HCT116 (cell line): ENCODE measurements around the gene TRIM14. TPM values are rescaled to one million over a fixed set of nuclear protein-coding genes. Genes with fewer than 3 reads are reported as not detected.

Experiments
- ATAC-seq: fragments of 200-7000 bp; cut with Tn5 transposase; 2 replicates; pipeline ENCODE4 v1.9.1; 2020; ENCODE audit warnings: mild to moderate bottlenecking, moderate library complexity
- BruUV-seq: library from RNA; stranded (reverse); fragments of 400-500 nt; replicated peaks from 2 replicates; lab custom pipeline; 2021; lab: Mats Ljungman, UMichigan
- CTCF ChIA-PET: fragments of 300-600 bp; sonication (Branson Sonifier 250); formaldehyde crosslinking; loops from one replicate; lab custom pipeline; 2021; ENCODE audit warnings: antibody characterized with exemption; lab: Charles Lee
- POLR2A ChIA-PET: fragments of 300-600, 350-600 bp; sonication (Branson Sonifier 250); formaldehyde crosslinking; loops from one replicate; lab custom pipeline; 2021; ENCODE audit warnings: antibody characterized with exemption; lab: Charles Lee
- RAD21 ChIA-PET, 2 experiments: fragments of 300-600 bp; sonication (Branson Sonifier 250); formaldehyde crosslinking; loops; one replicate each; lab custom pipeline; 2023; ENCODE audit warnings: low total read pairs in 2 of 2; ENCODE audit not compliant: uncharacterized antibody in 2 of 2, unreplicated experiment in 2 of 2, low non-redundant PET in 1 of 2; lab: Charles Lee
- DNase-seq: peaks from one replicate; pipeline ENCODE4 v3.0.0-alpha.2; 2010; ENCODE audit warnings: low read depth, low spot score
- H2AFZ ChIP-seq: fragments of 200-600 bp; shearing (Covaris generic), sonication (generic); 2 replicates; pipeline ENCODE4 v1.6.1; 2017; ENCODE audit warnings: low read depth, mixed run types, mixed read lengths, antibody characterized with exemption, low read length; ENCODE audit not compliant: poor library complexity, severe bottlenecking
- H3K27ac ChIP-seq: 2 replicates; pipeline ENCODE4 v1.5.1; 2012; ENCODE audit warnings: low read depth, low read length
- H3K27me3 ChIP-seq: fragments of 200-600 bp; sonication (generic); 2 replicates; pipeline ENCODE4 v1.6.1; 2016; ENCODE audit warnings: mixed run types, low read length, mixed read lengths; ENCODE audit not compliant: insufficient read depth
- H3K36me3 ChIP-seq, 2 experiments: fragments of 200-500 bp in 1 of 2; fragments of 200-600 bp in 1 of 2; sonication (Bioruptor generic) in 1 of 2; sonication (generic) in 1 of 2; 2 replicates each; pipeline versions ENCODE4 v1.5.1 to v1.6.1; 2014 to 2016; ENCODE audit warnings: low read length in 2 of 2, inconsistent platforms in 1 of 2, mixed read lengths in 1 of 2, mixed run types in 1 of 2; ENCODE audit not compliant: insufficient read depth in 2 of 2, control insufficient read depth in 1 of 2
- H3K4me1 ChIP-seq, 2 experiments: fragments of 200-600 bp in 1 of 2; sonication (generic) in 1 of 2; 2 replicates each; pipeline versions ENCODE4 v1.5.1 to v1.6.1; 2012 to 2017; ENCODE audit warnings: low read length in 2 of 2, inconsistent platforms in 1 of 2, mild to moderate bottlenecking in 1 of 2, mixed read lengths in 1 of 2, mixed run types in 1 of 2, moderate library complexity in 1 of 2; ENCODE audit not compliant: insufficient read depth in 2 of 2, control insufficient read depth in 1 of 2
- H3K4me2 ChIP-seq: fragments of 200-600 bp; sonication (generic); 2 replicates; pipeline ENCODE4 v1.6.1; 2017; ENCODE audit warnings: mixed run types, low read length, mixed read lengths
- H3K4me3 ChIP-seq, 2 experiments: fragments of 200-600 bp in 1 of 2; sonication (generic) in 1 of 2; replicated peaks in 1 of 2; 2 replicates each; pipeline ENCODE4 v1.5.1; 2011 to 2016; ENCODE audit warnings: low read length in 2 of 2, control low read depth in 1 of 2, low read depth in 1 of 2, mild to moderate bottlenecking in 1 of 2, mixed read lengths in 1 of 2, mixed run types in 1 of 2
- H3K79me2 ChIP-seq: fragments of 200-600 bp; sonication (generic); 2 replicates; pipeline ENCODE4 v1.6.1; 2017; ENCODE audit warnings: mild to moderate bottlenecking, mixed run types, low read length, moderate library complexity, mixed read lengths; ENCODE audit not compliant: insufficient read depth
- H3K9ac ChIP-seq: fragments of 200-600 bp; sonication (generic); 2 replicates; pipeline ENCODE4 v1.6.1; 2016; ENCODE audit warnings: low read length, mixed read lengths
- H3K9me2 ChIP-seq: fragments of 200-600 bp; sonication (generic), shearing (Covaris generic); 2 replicates; pipeline ENCODE4 v1.6.1; 2017; ENCODE audit warnings: mixed run types, mild to moderate bottlenecking, moderate library complexity; ENCODE audit not compliant: insufficient read depth
- H3K9me3 ChIP-seq, 2 experiments: fragments of 200-500 bp in 1 of 2; fragments of 200-600 bp in 1 of 2; sonication (Bioruptor generic) in 1 of 2; sonication (generic) in 1 of 2; 2 replicates each; pipeline ENCODE4 v1.6.1; 2014 to 2017; ENCODE audit warnings: low read length in 2 of 2, mixed read lengths in 2 of 2, inconsistent platforms in 1 of 2, low read depth in 1 of 2, mild to moderate bottlenecking in 1 of 2, mixed run types in 1 of 2, moderate library complexity in 1 of 2; ENCODE audit not compliant: control insufficient read depth in 1 of 2, insufficient read depth in 1 of 2
- H4K20me1 ChIP-seq: fragments of 200-600 bp; sonication (generic), shearing (Covaris generic); 2 replicates; pipeline ENCODE4 v1.6.1; 2017; ENCODE audit warnings: mixed run types, mild to moderate bottlenecking, moderate library complexity; ENCODE audit not compliant: insufficient read depth
- ATF3 ChIP-seq: IDR thresholded peaks from 2 replicates; pipeline ENCODE4 v1.6.1; 2012
- ELF1 ChIP-seq: IDR thresholded peaks from 2 replicates; pipeline ENCODE4 v1.6.1; 2012; ENCODE audit warnings: low read depth, borderline replicate concordance
- EZH2phosphoT487 ChIP-seq: fragments of 200-600 bp; IDR thresholded peaks from 2 replicates; pipeline ENCODE4 v1.6.1; 2018; ENCODE audit warnings: antibody characterized with exemption, borderline replicate concordance
- JUND ChIP-seq: IDR thresholded peaks from 2 replicates; pipeline ENCODE4 v1.6.1; 2012
- MAX ChIP-seq: IDR thresholded peaks from 2 replicates; pipeline ENCODE4 v1.6.1; 2012
- POLR2AphosphoS5 ChIP-seq: IDR thresholded peaks from 2 replicates; pipeline ENCODE4 v1.6.1; 2011; ENCODE audit warnings: mild to moderate bottlenecking, low read depth, low read length, moderate library complexity
- TCF7L2 ChIP-seq: IDR thresholded peaks from 2 replicates; pipeline ENCODE4 v1.7.0; 2011; ENCODE audit warnings: borderline replicate concordance, inconsistent platforms; ENCODE audit not compliant: insufficient read depth, insufficient read length; ENCODE audit errors: extremely low read depth
- YY1 ChIP-seq: IDR thresholded peaks from 2 replicates; pipeline ENCODE4 v1.6.1; 2011; ENCODE audit warnings: low read length, low read depth, moderate library complexity, mild to moderate bottlenecking; ENCODE audit not compliant: insufficient replicate concordance; ENCODE audit errors: extremely low read depth
- ZFX ChIP-seq: fragments of 450-650 bp; IDR thresholded peaks from 2 replicates; pipeline ENCODE4 v1.6.1; 2017
- intact Hi-C: fragments of 100-400 bp; cut with micrococcal nuclease; formaldehyde crosslinking; loops from 2 replicates; pipeline ENCODE4 v1.10.0; 2022
- total RNA-seq: library from RNA; stranded (reverse); gene quantifications from one replicate; pipeline ENCODE4 v1.2.1, GENCODE V29; 2021; ENCODE audit not compliant: unreplicated experiment

TRIM14 gene
- total RNA-seq, 1 experiment from 2014 or later, result 24.4 TPM

GRCh38 chr9:98108531-98109031 lies 10.4 kb downstream of the TRIM14 start:
- ChIA-PET POLR2A (interaction anchor here (1.1 kb wide), 1 partner anchor 11 kb away, joined by 3 read pairs; the partner anchor contains the start of gene TRIM14), CTCF (no interaction called here), RAD21 (no interaction called here)
- Histone ChIP-seq H3K36me3 (peaks cover 0 to 18% of the 10 kb centered on the region in 2 experiments; a peak in 3 of 4 replicates), H3K79me2 (no peaks in the 10 kb centered on the region; the same call in 1 of the 2 replicates), H3K9me3 (peaks cover 0 to 5% of the 10 kb centered on the region in 2 experiments; a peak in 1 of 4 replicates), H3K27me3 (no peaks in the 10 kb centered on the region), H3K4me2 (no peak overlapping the region), H2AFZ (no peak overlapping the region), H3K9me2 (no peaks in the 10 kb centered on the region), H3K4me1 (no peaks in the 10 kb centered on the region), H3K27ac (no peak overlapping the region), H4K20me1 (no peaks in the 10 kb centered on the region), H3K4me3 (no peak overlapping the region), H3K9ac (no peak overlapping the region)
- TF ChIP-seq ELF1 (no peak), POLR2AphosphoS5 (no peak), YY1 (no peak), ATF3 (no peak), JUND (no peak)
- BruUV-seq, result no TSS peak
- ATAC-seq (no peak), DNase-seq (no peak)
- intact Hi-C loops, result no loop called here

GRCh38 chr9:98107926-98108325 lies 11.1 kb downstream of the TRIM14 start:
- intact Hi-C loops, result no loop called here
- Histone ChIP-seq H2AFZ (no peak overlapping the region), H3K9me3 (peaks cover 0 to 5% of the 10 kb centered on the region in 2 experiments; a peak in 1 of 4 replicates), H3K36me3 (peaks cover 0 to 18% of the 10 kb centered on the region in 2 experiments; a peak in 3 of 4 replicates), H3K27ac (no peak overlapping the region)
- CTCF ChIA-PET, result no interaction called here
- no peak for ATAC-seq
- TF ChIP-seq ELF1 (no peak), ATF3 (no peak), TCF7L2 (no peak), POLR2AphosphoS5 (no peak), EZH2phosphoT487 (no peak), MAX (no peak), ZFX (no peak), JUND (no peak)
- TF ChIP-seq, all 23 proteins: peak for 0
- Histone ChIP-seq H3K9me2 (no peaks in the 10 kb centered on the region), H3K4me2 (no peak overlapping the region), H3K27me3 (no peaks in the 10 kb centered on the region), H4K20me1 (no peaks in the 10 kb centered on the region), H3K4me3 (no peak overlapping the region), H3K9ac (no peak overlapping the region), H3K79me2 (no peaks in the 10 kb centered on the region; the same call in 1 of the 2 replicates), H3K4me1 (no peaks in the 10 kb centered on the region)
- RAD21 ChIA-PET, result no interaction called here
- BruUV-seq, result no TSS peak
- POLR2A ChIA-PET, result interaction anchor here (1.1 kb wide), 1 partner anchor 11 kb away, joined by 3 read pairs; the partner anchor contains the start of gene TRIM14
- DNase-seq, result no peak
